ENCODE measurements around the gene CXCL16.
"Not testable (repeated sequence)": the region's sequence is repeated elsewhere in the genome, so short reads cannot be mapped to it uniquely, and the experiment has no call there.

The CXCL16 gene

GRCh38 chr17:4718276-4718675 lies 21.5 kb downstream of the CXCL16 start:
- no peaks in the 10 kb centered on the region for H3K9me3 ChIP-seq (ENCODE audit: severe bottlenecking)
- H3K27me3 ChIP-seq (ENCODE audit: insufficient read depth, low read depth, severe bottlenecking): no peaks in the 10 kb centered on the region
- peaks cover 57% of the 10 kb centered on the region for H3K36me3 ChIP-seq
- no peak overlapping the region for H3K4me3 ChIP-seq (ENCODE audit: low read depth, low read length)
- DNase-seq: no peak
- TF ChIP-seq CTCF (IDR thresholded peaks at IDR 0.05; ENCODE audit: low read depth, low read length): no peak
- no peak overlapping the region for H3K27ac ChIP-seq

- DNase-seq: no peak
- Histone ChIP-seq H3K9me3 (ENCODE audit: severe bottlenecking) (no peaks in the 10 kb centered on the region), H3K4me3 (ENCODE audit: low read depth, low read length) (no peak overlapping the region), H3K36me3 (peaks cover 57% of the 10 kb centered on the region), H3K27ac (no peak overlapping the region), H3K27me3 (ENCODE audit: insufficient read depth, low read depth, severe bottlenecking) (no peaks in the 10 kb centered on the region)
- no peak for TF ChIP-seq CTCF (IDR thresholded peaks at IDR 0.05; ENCODE audit: low read depth, low read length)
These were observed 21.9 kb downstream of the CXCL16 start for GRCh38 chr17:4717791-4718190.

GRCh38 chr17:4716081-4716480 lies 23.6 kb downstream of the CXCL16 start:
- no peak overlapping the region for H3K4me3 ChIP-seq (ENCODE audit: low read depth, low read length)
- H3K27ac ChIP-seq: no peak overlapping the region
- TF ChIP-seq CTCF (IDR thresholded peaks at IDR 0.05; ENCODE audit: low read depth, low read length): no peak
- DNase-seq: no peak
- no peaks in the 10 kb centered on the region for H3K27me3 ChIP-seq (ENCODE audit: insufficient read depth, low read depth, severe bottlenecking)
- H3K9me3 ChIP-seq (ENCODE audit: severe bottlenecking): no peaks in the 10 kb centered on the region
- peaks cover 61% of the 10 kb centered on the region for H3K36me3 ChIP-seq

- Histone ChIP-seq H3K36me3 (peaks cover 54% of the 10 kb centered on the region), H3K27ac (no peak overlapping the region), H3K27me3 (ENCODE audit: insufficient read depth, low read depth, severe bottlenecking) (no peaks in the 10 kb centered on the region), H3K9me3 (ENCODE audit: severe bottlenecking) (no peaks in the 10 kb centered on the region), H3K4me3 (ENCODE audit: low read depth, low read length) (no peak overlapping the region)
- TF ChIP-seq CTCF (IDR thresholded peaks at IDR 0.05; ENCODE audit: low read depth, low read length): no peak
- DNase-seq: no peak
These were observed 24.5 kb downstream of the CXCL16 start for GRCh38 chr17:4715063-4715744.

- H3K27ac ChIP-seq; DNase-seq; H3K27me3 ChIP-seq (ENCODE audit: insufficient read depth, low read depth, severe bottlenecking); H3K4me3 ChIP-seq (ENCODE audit: low read depth, low read length); H3K9me3 ChIP-seq (ENCODE audit: severe bottlenecking): not testable (repeated sequence)
- H3K36me3 ChIP-seq: peaks cover 47% of the 10 kb centered on the region
These were observed 25.2 kb downstream of the CXCL16 start for GRCh38 chr17:4714340-4715062.

- Histone ChIP-seq H3K9me3 (ENCODE audit: severe bottlenecking) (peaks cover 3% of the 10 kb centered on the region), H3K27ac (no peak overlapping the region), H3K36me3 (peaks cover 28% of the 10 kb centered on the region), H3K27me3 (ENCODE audit: insufficient read depth, low read depth, severe bottlenecking) (no peaks in the 10 kb centered on the region), H3K4me3 (ENCODE audit: low read depth, low read length) (no peak overlapping the region)
- no peak for DNase-seq
- TF ChIP-seq CTCF (IDR thresholded peaks at IDR 0.05; ENCODE audit: low read depth, low read length): no peak
These were observed 27.2 kb downstream of the CXCL16 start for GRCh38 chr17:4712526-4712925.

Data from WERI-Rb-1 (cell line).